NCI-H2196 (cell line): Measurements from ENCODE around the gene SPTLC3.

ENCODE experiments used
- DNase-seq: peaks from one replicate; lab custom pipeline; 2025; ENCODE audit not compliant: unreplicated experiment; lab: John Stamatoyannopoulos, UW

SPTLC3 gene

GRCh38 chr20:12984069-12984765 lies 24.6 kb upstream of the SPTLC3 start:
- DNase-seq = no peak

DNA sequence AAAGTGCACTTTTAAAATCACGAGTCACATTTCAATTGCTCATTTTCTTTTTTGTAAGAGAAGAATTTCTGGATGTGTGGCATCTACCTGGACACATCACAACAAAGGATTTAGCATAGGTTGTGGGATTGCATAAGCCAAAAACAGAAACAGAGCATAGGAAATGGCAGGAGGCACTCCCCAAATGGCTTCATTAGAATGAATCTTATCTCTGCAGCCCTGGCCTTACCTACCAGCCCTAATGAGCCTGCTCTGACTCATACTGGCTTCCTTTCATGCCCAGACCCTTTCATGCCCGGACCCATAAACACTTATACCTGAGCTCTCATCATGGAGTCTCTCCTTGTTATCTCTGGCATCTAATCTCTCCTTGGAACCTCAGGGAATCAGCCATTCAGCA lies 23.9 kb upstream of the SPTLC3 start:
- DNase-seq = no peak

DNA sequence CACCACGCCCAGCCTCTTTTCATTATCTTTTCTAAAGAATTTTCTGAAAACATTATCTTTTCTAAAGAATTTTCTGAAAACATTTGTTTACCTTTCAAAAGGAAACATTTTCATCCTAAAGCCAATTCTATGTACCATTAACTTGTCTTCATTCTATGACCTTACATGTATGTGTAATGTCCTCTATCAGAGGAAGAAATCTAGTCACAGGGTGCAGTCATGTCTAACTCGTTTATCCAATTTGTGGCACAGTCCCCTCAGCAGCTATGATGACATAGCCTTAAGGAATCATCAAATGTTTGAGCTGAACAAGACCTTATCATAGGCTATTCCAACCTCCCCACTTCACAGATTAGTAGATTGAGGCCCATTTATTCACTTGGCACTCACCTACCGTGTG lies 21.5 kb upstream of the SPTLC3 start:
- no peak for DNase-seq

- DNase-seq = no peak
Measured at GRCh38 chr20:12989586-12990115, 19.1 kb upstream of the SPTLC3 start.

GRCh38 chr20:12997128-12997655 lies 11.6 kb upstream of the SPTLC3 start:
- DNase-seq = no peak

GRCh38 chr20:12998046-12998445 lies 10.7 kb upstream of the SPTLC3 start:
- no peak for DNase-seq

DNA sequence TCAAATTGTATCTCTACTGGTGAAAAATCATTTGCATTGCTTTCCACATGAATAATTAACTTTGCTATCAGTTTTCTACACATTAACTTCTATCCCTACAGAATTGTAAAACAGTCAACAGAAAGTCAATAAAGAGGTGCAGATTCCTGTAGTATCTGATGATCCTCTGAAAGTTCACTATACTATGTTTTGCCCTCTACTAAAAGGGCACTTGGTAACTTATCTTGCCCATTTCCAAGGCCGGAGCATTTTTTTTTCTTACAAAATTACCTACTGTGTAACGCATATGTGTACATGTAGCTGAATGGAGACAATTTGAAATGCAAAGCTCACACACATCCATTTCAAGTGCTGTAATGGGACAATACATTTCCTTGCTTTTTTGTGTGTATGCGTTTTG lies 9.6 kb upstream of the SPTLC3 start:
- no peak for DNase-seq

GRCh38 chr20:13002251-13002650 lies 6.5 kb upstream of the SPTLC3 start:
- no peak for DNase-seq

DNA sequence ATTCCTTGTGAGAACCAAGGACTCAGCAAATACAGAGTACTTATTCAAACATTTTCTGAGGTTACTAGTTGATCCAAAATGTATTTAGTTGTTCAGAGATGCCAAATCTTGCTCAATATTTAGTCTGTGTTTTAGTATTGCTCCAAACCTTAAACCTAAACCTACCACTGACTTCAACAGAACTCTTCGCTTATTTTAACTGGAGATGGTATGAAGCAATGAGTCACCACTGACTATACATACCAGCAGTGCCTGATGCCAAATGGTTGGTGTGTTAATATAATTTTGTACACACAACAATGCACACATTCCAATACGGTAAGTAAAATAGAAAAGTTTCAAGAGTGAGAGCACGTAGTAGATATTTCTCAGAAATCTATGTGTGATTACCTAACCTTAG lies 1.9 kb upstream of the SPTLC3 start:
- DNase-seq = no peak

GRCh38 chr20:13007596-13007995 lies 1.2 kb upstream of the SPTLC3 start:
- no peak for DNase-seq

GRCh38 chr20:13009682-13010406 lies 1.1 kb downstream of the SPTLC3 start:
- DNase-seq = no peak

DNA sequence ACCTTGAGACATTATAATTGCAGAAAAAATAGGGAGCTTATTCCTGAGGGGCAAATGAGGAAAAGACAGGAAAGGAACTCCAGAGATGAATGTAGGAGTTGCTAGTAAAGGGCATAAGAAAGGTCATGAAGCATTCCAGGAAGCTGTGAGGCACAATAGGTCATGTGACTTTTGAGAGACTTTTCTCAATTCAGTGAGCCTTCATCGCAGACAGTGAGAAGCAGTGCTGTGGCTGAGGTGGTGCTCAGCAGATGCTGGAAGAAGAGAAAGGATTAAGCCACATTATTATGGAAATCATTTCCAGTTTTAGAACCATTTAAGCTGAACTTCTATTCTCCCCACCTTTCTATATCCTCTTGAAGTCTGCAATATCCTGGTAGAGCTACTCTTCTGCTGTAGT lies 4.1 kb downstream of the SPTLC3 start:
- no peak for DNase-seq

GRCh38 chr20:13013411-13013810 lies 4.6 kb downstream of the SPTLC3 start:
- DNase-seq = no peak

- no peak for DNase-seq
Measured at GRCh38 chr20:13017235-13017634, 8.5 kb downstream of the SPTLC3 start.

DNA sequence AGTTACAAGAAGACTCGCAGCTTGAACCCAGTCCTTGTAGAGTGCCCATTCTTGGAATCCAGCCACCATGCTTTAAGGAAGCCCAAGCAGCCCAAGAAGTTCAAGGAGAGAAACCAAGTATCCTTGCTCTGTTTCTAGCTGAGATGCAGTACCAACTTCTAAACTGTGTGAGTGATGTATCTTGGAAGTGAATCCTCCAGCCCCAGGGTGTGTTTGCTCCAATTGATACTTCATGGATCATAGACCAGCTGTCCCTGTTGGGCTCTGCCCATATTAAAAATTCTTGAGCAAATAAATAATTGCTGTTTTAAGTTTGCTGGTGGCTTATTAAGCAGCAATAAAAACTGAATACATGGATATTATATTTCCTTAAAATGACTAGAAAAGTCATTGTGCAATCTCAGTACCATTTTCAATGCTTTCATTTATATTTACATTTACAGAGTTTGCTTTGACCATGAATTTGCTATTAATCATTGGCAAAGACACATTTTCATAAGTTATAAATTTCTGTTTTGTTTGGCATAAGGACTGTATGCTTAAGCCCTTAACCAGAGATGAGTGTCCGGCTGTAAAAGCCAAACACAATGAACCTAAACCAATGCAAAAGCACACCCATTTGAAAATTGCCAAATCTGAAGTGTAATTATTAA lies 9.2 kb downstream of the SPTLC3 start:
- no peak for DNase-seq

DNA sequence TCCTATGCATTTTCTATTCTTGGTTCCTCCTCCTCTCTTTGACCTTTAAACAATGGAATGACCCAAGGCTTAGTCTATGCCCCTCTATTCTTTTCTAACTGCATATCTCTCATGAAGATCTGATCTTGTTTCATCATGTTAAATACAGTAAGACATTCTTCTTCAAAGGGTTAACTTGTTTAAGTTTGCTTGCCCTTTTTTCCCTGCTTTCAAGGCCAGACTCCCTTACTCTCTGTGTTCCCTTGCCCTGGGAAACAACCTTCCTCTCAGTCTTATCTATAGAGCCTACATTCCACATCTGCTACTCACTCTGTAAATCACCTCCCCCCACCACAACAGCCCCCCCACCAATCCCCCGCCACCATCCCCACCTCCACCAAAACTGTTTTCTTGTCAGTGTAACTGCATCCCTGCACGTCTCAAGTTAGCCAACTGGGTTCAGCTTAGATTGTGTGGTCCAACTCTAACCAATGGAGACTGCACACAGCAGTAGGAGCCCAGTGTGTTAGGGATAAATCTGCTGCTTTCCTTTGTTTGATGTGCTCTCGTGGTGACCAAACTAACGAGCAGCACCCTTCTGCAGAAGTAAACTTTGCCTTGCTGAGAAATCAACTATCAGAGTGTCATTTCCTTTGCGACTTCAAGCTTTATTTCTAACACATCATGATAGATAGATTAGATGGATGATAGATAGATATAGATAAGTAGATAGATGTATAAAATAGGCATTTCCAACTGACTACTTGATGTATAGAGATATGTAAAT lies 12.6 kb downstream of the SPTLC3 start:
- DNase-seq = no peak

GRCh38 chr20:13022401-13023155 lies 13.8 kb downstream of the SPTLC3 start:
- no peak for DNase-seq

GRCh38 chr20:13024596-13024995 lies 15.8 kb downstream of the SPTLC3 start:
- DNase-seq = no peak

DNA sequence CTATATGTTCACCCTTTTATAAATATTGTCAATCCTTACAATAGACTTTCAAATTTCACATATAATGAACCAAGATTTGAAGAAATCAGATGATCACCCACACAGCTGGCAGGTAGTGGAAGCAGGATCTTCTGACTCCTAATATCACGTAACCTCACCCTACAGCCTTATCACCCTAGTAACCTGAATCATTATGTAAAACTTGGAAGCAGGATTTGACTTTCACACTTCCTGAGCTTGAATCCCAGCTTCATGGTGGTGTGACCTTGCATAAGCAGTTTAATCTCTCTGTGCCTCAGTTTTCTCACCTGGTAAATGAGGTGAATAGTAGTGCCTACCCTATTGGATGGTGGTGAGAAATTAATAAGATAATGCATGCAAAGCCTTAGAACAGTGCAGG lies 16.4 kb downstream of the SPTLC3 start:
- no peak for DNase-seq

- DNase-seq = no peak
Measured at GRCh38 chr20:13028001-13028400, 19.2 kb downstream of the SPTLC3 start.
